Gastroesophageal sphincter (tissue), 4 donors: Measurements from ENCODE around the gene THOC6. TPM values are rescaled to one million over a fixed set of nuclear protein-coding genes. Genes with fewer than 3 reads are reported as not detected.

Experiments used
- ATAC-seq: fragments of 150-250 bp; one replicate; pipeline ENCODE4 v1.9.1; 2016; ENCODE audit warnings: mild to moderate bottlenecking, moderate library complexity
- H3K27ac ChIP-seq, 4 donors: fragments of 200-600 bp; sonication (generic) in 3 of 4; 1 replicate in 3 of 4; 2 replicates in 1 of 4; pipeline ENCODE4 v1.5.1; 2016 to 2019
- H3K27me3 ChIP-seq: fragments of 200-600 bp; sonication (generic); one replicate; pipeline ENCODE4 v1.5.1; 2019
- H3K36me3 ChIP-seq, 2 donors: fragments of 200-600 bp; sonication (generic); one replicate each; pipeline ENCODE4 v1.5.1; 2019; ENCODE audit warnings: control low read depth in 1 of 2
- H3K4me1 ChIP-seq, 3 donors: fragments of 200-600 bp; sonication (generic); 1 replicate in 2 of 3; 2 replicates in 1 of 3; pipeline ENCODE4 v1.5.1; 2016 to 2019; ENCODE audit warnings: control low read depth in 2 of 3
- H3K4me3 ChIP-seq, 2 donors: fragments of 200-600 bp; sonication (generic); one replicate each; pipeline ENCODE4 v1.5.1; 2019; ENCODE audit warnings: mild to moderate bottlenecking in 1 of 2, moderate library complexity in 1 of 2
- H3K9me3 ChIP-seq, 3 donors: fragments of 200-600 bp; sonication (generic); one replicate each; pipeline ENCODE4 v1.5.1; 2017 to 2019; ENCODE audit warnings: control low read depth in 2 of 3
- CTCF ChIP-seq, 4 experiments: fragments of 200-600 bp in 2 of 4; fragments of 450-650 bp in 2 of 4; sonication (generic) in 1 of 4; IDR thresholded peaks; one replicate each; pipeline ENCODE4 v1.5.1; 2017 to 2019; ENCODE audit warnings: antibody characterized with exemption in 4 of 4, mild to moderate bottlenecking in 2 of 4, moderate library complexity in 2 of 4
- EP300 ChIP-seq: sonication (generic); formaldehyde crosslinking; IDR thresholded peaks from one replicate; pipeline ENCODE4 v1.6.1; 2017; ENCODE audit warnings: antibody characterized with exemption, mild to moderate bottlenecking
- POLR2A ChIP-seq, 2 donors: fragments of 450-650 bp; IDR thresholded peaks; one replicate each; pipeline ENCODE4 v1.6.1; 2017; ENCODE audit warnings: antibody characterized with exemption in 2 of 2, mild to moderate bottlenecking in 2 of 2, moderate library complexity in 1 of 2
- POLR2AphosphoS5 ChIP-seq: sonication (generic); formaldehyde crosslinking; IDR thresholded peaks from one replicate; pipeline ENCODE4 v1.6.1; 2017; ENCODE audit warnings: antibody characterized with exemption
- WGBS, 2 donors: methylation state at CpG; one replicate each; pipeline ENCODE4 v1.1.5; 2018; ENCODE audit warnings: low coverage in 1 of 2; 5-methylcytosine and 5-hydroxymethylcytosine counted together
- total RNA-seq, 4 donors: library from RNA; depleted of rRNA; stranded (reverse); fragments of >200 nt; gene quantifications; one replicate each; pipeline ENCODE4 v1.1.0, GENCODE V29; 2016

Gene THOC6
- total RNA-seq, 4 donors from 2014 or later: 17.6 to 28.2 (median 25.0) TPM

- no peak overlapping the region for H3K27ac ChIP-seq
- WGBS, 2 donors: 20% methylated on average over 1 of the region's 40 CpGs; no CpG with 5 or more reads in 1 of the 2 donors
- no peaks in the 10 kb centered on the region for H3K9me3 ChIP-seq
- H3K4me1 ChIP-seq: peaks cover 0 to 12% (median 7%) of the 10 kb centered on the region in 3 donors
- peak overlapping the region in 1 of 2 donors; percentile 1 for H3K4me3 ChIP-seq
- TF ChIP-seq POLR2A (IDR thresholded peaks at IDR 0.05) (no peak), EP300 (no peak), POLR2AphosphoS5 (no peak), CTCF (IDR thresholded peaks at IDR 0.05) (no peak)
- ATAC-seq: no peak
- H3K27me3 ChIP-seq: peaks cover 98% of the 10 kb centered on the region
- H3K36me3 ChIP-seq: no peaks in the 10 kb centered on the region
Measured at GRCh38 chr16:3035972-3036725, 12.3 kb downstream of the THOC6 start.

- no peak for ATAC-seq
- 29 to 38% methylated on average over 5 to 7 of the region's 44 CpGs for WGBS, 2 donors
- Histone ChIP-seq H3K9me3 (no peaks in the 10 kb centered on the region), H3K27ac (no peak within 1 kb of the TSS), H3K27me3 (peaks cover 100% of the 10 kb centered on the region), H3K36me3 (no peaks in the 10 kb centered on the region), H3K4me3 (peak within 1 kb of the TSS in 1 of 2 donors; percentile 1), H3K4me1 (peaks cover 0 to 12% (median 7%) of the 10 kb centered on the region in 3 donors)
- no peak for TF ChIP-seq POLR2A (IDR thresholded peaks at IDR 0.05)
- TF ChIP-seq CTCF (IDR thresholded peaks at IDR 0.05): no peak
- TF ChIP-seq POLR2AphosphoS5: no peak
Measured at GRCh38 chr16:3036726-3037315, 13.0 kb downstream of the THOC6 start, which contains the start of gene BICDL2. TSS of gene BICDL2 (minus strand) at chr16:3036944. CDS start at chr16:3035496, 1,448 bp downstream.

- H3K27me3 ChIP-seq: peaks cover 98% of the 10 kb centered on the region
Measured at GRCh38 chr16:3038256-3038655, 14.4 kb downstream of the THOC6 start.

GRCh38 chr16:3038896-3039295 lies 15.1 kb downstream of the THOC6 start:
- Histone ChIP-seq H3K27me3 (peaks cover 98% of the 10 kb centered on the region), H3K27ac (no peak overlapping the region), H3K4me1 (peaks cover 0 to 12% (median 7%) of the 10 kb centered on the region in 3 donors), H3K9me3 (no peaks in the 10 kb centered on the region), H3K36me3 (no peaks in the 10 kb centered on the region), H3K4me3 (no peak overlapping the region)
- 95% methylated on average over 3 of the region's 5 CpGs; no CpG with 5 or more reads in 1 of the 2 donors for WGBS, 2 donors
- TF ChIP-seq POLR2A (IDR thresholded peaks at IDR 0.05): no peak
- TF ChIP-seq POLR2AphosphoS5: no peak
- TF ChIP-seq EP300: no peak
- TF ChIP-seq CTCF (IDR thresholded peaks at IDR 0.05): no peak
- no peak for ATAC-seq

More at GRCh38 chr16:3038256-3038655, 14.4 kb downstream of the THOC6 start:
- Histone ChIP-seq H3K27ac (no peak overlapping the region), H3K36me3 (no peaks in the 10 kb centered on the region), H3K9me3 (no peaks in the 10 kb centered on the region), H3K4me3 (no peak overlapping the region), H3K4me1 (peaks cover 0 to 12% (median 7%) of the 10 kb centered on the region in 3 donors)
- WGBS, 2 donors: 42% methylated on average over 4 of the region's 11 CpGs; no CpG with 5 or more reads in 1 of the 2 donors
- TF ChIP-seq EP300 (no peak), POLR2AphosphoS5 (no peak), CTCF (IDR thresholded peaks at IDR 0.05) (no peak), POLR2A (IDR thresholded peaks at IDR 0.05) (no peak)
- no peak for ATAC-seq
